ENCODE results near the gene CCT5.

CCT5 gene

DNA sequence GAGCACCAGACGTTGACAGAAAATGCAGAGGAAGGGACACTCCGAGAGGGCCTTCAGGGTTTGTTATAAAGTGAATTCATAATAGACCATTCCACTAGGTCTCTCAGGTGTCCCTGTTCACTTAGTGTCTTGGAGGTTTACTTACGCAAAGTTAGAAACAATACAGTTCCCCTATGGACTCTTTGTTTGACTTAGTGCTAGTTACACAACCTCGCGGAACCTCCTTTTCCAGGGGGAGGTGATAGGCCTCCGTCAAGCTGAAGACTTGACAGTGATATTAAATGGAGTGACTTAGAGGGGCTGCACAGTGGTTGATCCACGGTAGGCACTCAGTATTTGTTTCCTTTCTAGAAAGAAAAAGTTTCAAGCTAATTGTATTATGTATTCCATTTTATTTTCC, 1.3 kb downstream of the CCT5 start:
- TF ChIP-seq, protein P1, sequence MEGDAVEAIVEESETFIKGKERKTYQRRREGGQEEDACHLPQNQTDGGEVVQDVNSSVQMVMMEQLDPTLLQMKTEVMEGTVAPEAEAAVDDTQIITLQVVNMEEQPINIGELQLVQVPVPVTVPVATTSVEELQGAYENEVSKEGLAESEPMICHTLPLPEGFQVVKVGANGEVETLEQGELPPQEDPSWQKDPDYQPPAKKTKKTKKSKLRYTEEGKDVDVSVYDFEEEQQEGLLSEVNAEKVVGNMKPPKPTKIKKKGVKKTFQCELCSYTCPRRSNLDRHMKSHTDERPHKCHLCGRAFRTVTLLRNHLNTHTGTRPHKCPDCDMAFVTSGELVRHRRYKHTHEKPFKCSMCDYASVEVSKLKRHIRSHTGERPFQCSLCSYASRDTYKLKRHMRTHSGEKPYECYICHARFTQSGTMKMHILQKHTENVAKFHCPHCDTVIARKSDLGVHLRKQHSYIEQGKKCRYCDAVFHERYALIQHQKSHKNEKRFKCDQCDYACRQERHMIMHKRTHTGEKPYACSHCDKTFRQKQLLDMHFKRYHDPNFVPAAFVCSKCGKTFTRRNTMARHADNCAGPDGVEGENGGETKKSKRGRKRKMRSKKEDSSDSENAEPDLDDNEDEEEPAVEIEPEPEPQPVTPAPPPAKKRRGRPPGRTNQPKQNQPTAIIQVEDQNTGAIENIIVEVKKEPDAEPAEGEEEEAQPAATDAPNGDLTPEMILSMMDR (IDR thresholded peaks at IDR 0.05; ENCODE audit: control extremely low read depth, extremely low read depth, low read depth, missing control alignments): no peak
- ChIA-PET POLR2A (no interaction called here), CTCF (interaction anchor here (1.3 to 3.9 kb wide), 3 partner anchors 10 to 106 kb away, joined by 3 to 14 read pairs (median 5); no protein-coding TSS in a partner anchor)
- no peak for DNase-seq (ENCODE audit: extremely low spot score)

DNA sequence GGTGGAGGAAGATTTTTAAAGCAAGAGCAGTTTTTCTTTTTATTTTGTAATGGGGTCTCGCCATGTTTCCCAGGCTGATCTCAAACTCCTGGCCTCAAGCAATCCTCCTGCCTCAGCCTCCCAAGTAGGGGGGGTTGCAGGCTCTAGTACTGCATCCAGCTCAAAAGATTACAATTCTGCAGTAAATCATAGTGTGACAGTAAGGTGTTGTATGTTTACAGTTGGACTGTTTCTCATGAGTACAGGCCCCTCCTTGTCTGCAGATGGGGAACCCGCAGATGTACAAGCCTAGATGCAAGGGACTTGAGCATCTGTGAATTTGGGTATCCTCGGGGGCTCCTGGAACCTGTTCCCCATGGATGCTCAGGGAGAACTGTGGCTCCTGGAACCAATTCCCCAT, 3.3 kb downstream of the CCT5 start:
- no peak for DNase-seq (ENCODE audit: extremely low spot score)
- ChIA-PET CTCF (interaction anchor here (1.6 kb wide), 1 partner anchor 12 kb away, joined by 4 read pairs; no protein-coding TSS in a partner anchor), POLR2A (no interaction called here)
- TF ChIP-seq, protein P1 (IDR thresholded peaks at IDR 0.05; ENCODE audit: control extremely low read depth, extremely low read depth, low read depth, missing control alignments): no peak

DNA sequence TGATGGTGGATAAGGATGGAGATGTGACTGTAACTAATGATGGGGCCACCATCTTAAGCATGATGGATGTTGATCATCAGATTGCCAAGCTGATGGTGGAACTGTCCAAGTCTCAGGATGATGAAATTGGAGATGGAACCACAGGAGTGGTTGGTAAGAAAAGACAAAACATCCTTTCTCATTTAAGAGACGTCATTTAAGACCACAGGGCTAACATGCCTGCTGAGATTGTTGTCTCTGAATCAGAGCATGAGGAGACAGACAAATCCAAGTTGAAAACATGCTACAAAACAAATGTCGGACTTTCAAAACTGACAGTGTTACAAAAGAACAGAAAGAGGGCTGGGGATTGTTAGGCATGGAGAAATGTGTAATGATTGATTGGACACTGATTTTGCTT, 4.6 kb downstream of the CCT5 start:
- ChIA-PET POLR2A (interaction anchor here (0.6 to 0.7 kb wide), 2 partner anchors 16 to 32 kb away, joined by 3 to 4 read pairs; no protein-coding TSS in a partner anchor), CTCF (interaction anchor here (1.6 kb wide), 1 partner anchor 11 kb away, joined by 4 read pairs; no protein-coding TSS in a partner anchor)
- TF ChIP-seq, protein P1 (IDR thresholded peaks at IDR 0.05; ENCODE audit: control extremely low read depth, extremely low read depth, low read depth, missing control alignments): no peak
- no peak for DNase-seq (ENCODE audit: extremely low spot score)

DNA sequence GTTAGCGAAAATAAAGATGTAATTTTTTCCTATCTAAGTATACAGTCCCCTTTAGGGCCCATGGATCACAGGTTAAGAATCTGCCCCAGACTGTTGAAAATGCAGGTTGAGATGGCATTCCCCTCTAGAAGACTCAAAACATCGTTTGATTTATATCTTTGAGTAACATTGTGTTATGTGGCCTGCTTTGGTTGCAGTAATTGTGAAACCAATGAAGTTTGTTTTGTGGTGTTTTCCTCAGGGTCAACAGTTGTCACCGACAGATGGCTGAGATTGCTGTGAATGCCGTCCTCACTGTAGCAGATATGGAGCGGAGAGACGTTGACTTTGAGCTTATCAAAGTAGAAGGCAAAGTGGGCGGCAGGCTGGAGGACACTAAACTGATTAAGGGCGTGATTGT, 7.8 kb downstream of the CCT5 start:
- POLR2A ChIA-PET: no interaction called here
- TF ChIP-seq, protein P1 (IDR thresholded peaks at IDR 0.05; ENCODE audit: control extremely low read depth, extremely low read depth, low read depth, missing control alignments): no peak
- CTCF ChIA-PET: interaction anchor here (1.2 kb wide), 1 partner anchor 20 kb away, joined by 3 read pairs; no protein-coding TSS in a partner anchor
- DNase-seq (ENCODE audit: extremely low spot score): no peak

DNA sequence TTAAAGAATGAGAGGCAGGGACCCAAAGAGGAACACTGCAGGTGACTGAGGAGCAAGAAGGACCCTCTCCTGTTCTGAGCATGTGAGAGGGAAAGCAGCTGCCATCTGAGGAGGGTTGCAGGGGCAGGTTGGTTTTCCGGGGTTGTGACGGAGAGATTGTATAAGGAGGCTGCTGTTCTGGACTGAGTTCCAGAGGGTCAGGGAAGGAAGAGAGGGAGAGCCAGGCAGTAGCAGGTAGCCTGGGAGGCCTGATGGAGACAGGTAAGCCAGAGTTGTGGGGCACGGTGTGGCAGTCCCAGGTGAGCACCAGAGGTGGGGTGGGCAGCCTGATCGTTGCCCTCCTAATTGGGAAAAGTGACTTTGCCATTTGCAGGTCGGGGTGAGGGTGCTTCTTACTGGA, 9.8 kb downstream of the CCT5 start:
- TF ChIP-seq, protein P1 (IDR thresholded peaks at IDR 0.05; ENCODE audit: control extremely low read depth, extremely low read depth, low read depth, missing control alignments): no peak
- CTCF ChIA-PET: interaction anchor here (1.5 kb wide), 1 partner anchor 24 kb away, joined by 5 read pairs; no protein-coding TSS in a partner anchor
- no peak for DNase-seq (ENCODE audit: extremely low spot score)
- POLR2A ChIA-PET: no interaction called here

DNA sequence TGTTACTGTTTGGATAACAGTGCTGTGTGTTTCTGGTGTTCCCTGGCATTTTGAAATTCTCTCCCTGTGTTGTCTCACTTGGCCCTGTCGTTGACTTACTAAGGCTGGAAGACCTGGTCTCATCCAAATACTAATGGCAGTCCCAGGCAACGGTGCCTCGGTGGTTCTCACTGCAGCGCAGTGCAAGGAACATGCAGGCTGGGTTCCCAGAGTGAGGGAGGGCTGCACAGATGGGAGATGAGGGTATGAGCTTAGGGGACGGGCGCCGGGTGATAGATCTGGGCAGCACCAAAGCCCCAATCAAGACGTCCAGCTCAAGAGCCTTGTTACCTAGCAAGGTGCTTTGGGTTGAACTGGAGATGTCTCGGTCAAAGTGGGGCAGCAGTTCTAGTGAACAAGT, 11.0 kb downstream of the CCT5 start:
- TF ChIP-seq, protein P1 (IDR thresholded peaks at IDR 0.05; ENCODE audit: control extremely low read depth, extremely low read depth, low read depth, missing control alignments): no peak
- CTCF ChIA-PET: interaction anchor here (1.4 to 1.8 kb wide), 2 partner anchors 9 to 96 kb away, joined by 4 to 5 read pairs; no protein-coding TSS in a partner anchor
- POLR2A ChIA-PET: interaction anchor here (0.7 kb wide), 1 partner anchor 307 kb away, joined by 3 read pairs; no protein-coding TSS in a partner anchor
- no peak for DNase-seq (ENCODE audit: extremely low spot score)

All from GM10248 (cell line).